ENCODE measurements around the gene KDM1B. TPM values are rescaled to one million over a fixed set of nuclear protein-coding genes. Genes with fewer than 3 reads are reported as not detected.
A peak's percentile ranks its signal among the peaks of the same experiment; 100 is the strongest.

KDM1B gene
- total RNA-seq, 3 donors from 2014 or later: 11.0 to 14.3 (median 12.5) TPM

DNA sequence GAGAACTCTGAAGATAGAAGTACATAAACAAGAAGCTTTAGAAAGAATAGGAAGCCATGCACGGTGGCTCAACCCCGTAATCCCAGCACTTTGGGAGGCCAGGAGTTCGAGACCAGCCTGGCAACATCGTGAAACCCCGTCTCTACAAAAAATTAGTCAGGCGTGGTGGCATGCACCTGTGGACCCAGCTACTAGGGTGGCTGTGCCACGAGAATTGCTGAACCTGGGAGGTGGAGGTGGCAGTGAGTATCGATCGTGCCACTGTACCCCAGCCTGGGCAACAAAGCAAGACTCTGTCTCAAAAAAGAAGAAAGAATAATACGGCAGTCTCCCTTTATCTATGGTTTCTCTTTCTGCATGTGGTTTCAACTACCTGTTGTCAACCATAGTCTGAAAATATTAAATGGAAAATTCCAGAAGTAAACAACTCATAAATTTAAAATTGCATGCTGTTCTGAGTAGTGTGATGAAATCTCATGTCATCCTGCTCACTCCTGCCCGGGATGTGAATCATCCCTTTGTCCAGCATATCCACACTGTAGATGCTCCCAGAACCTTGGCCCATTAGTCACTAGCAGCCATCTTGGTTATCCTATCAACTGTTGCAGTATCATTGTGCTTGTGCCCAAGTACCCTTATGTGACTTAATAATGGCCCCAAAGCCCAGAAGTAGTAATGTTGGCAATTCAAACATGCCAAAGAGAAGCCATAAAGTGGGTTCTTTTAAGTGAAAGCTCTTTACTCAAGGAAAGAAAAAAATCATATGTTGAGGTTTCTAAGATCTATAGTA, 87.0 kb downstream of the KDM1B start:
- H3K4me1 Mint-ChIP-seq (ENCODE audit: low read depth): peaks cover 45% of the 10 kb centered on the region
- no peak overlapping the region for H3K4me3 Mint-ChIP-seq
- DNase-seq (no peak), ATAC-seq (no peak)
- H3K36me3 Mint-ChIP-seq (ENCODE audit: insufficient read depth): peaks cover 49% of the 10 kb centered on the region
- H3K27me3 Mint-ChIP-seq (ENCODE audit: low read depth): no peaks in the 10 kb centered on the region
- peaks cover 7% of the 10 kb centered on the region for H3K9me3 Mint-ChIP-seq

DNA sequence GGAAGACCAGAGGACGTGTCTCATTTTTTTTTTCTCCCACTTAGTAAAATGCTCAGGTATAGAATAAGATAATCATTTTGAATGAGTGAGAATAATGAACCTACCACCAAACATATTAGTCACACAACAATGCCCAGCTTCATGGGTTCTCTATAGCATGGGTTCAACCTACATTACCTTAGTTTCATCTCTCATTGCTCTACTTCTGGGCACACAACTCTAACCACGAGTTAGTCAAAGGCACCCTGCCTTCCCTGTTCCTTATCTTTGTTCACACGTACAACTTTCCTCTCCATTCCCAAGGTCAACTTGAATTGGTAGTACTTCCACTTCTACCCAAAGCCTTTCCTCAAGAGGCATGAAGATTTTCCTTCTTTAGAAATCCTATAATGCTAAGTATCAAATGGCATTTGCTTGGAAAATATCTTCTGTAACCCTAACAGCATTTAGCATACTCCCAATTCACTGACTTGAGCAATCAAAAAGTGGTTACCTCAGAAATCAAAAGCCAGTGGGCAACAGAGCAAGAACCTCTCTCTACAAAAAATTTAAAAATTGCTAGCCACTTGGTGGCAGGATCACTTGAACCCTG, 88.2 kb downstream of the KDM1B start:
- DNase-seq: no peak
- Mint-ChIP-seq H3K36me3 (ENCODE audit: insufficient read depth) (peaks cover 48% of the 10 kb centered on the region), H3K27me3 (ENCODE audit: low read depth) (no peaks in the 10 kb centered on the region), H3K4me1 (ENCODE audit: low read depth) (peaks cover 46% of the 10 kb centered on the region), H3K4me3 (no peak overlapping the region), H3K9me3 (peaks cover 7% of the 10 kb centered on the region)
- no peak for ATAC-seq

DNA sequence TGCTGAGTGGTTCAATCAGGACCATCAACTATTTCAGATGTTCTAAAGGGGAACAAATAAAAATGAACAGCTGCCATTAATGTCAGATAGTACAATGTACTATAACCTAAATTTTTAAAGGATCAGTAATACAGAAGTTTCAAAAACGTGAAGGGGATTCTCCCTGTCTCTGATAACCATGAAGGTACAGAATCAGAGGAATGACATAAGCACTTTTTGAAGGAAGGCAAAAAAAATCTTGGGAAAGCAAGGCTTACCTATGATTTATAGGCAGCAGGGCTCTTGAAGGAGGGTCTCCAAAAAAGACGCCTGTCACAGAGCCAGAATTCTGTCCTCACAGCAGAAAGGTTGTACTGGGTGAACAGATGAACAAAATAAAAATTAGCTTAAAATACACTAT, 89.0 kb downstream of the KDM1B start:
- H3K4me3 Mint-ChIP-seq: no peak overlapping the region
- H3K4me1 Mint-ChIP-seq (ENCODE audit: low read depth): peaks cover 48% of the 10 kb centered on the region
- peaks cover 7% of the 10 kb centered on the region for H3K9me3 Mint-ChIP-seq
- H3K36me3 Mint-ChIP-seq (ENCODE audit: insufficient read depth): peaks cover 56% of the 10 kb centered on the region
- ATAC-seq (no peak), DNase-seq (no peak)
- H3K27me3 Mint-ChIP-seq (ENCODE audit: low read depth): no peaks in the 10 kb centered on the region

DNA sequence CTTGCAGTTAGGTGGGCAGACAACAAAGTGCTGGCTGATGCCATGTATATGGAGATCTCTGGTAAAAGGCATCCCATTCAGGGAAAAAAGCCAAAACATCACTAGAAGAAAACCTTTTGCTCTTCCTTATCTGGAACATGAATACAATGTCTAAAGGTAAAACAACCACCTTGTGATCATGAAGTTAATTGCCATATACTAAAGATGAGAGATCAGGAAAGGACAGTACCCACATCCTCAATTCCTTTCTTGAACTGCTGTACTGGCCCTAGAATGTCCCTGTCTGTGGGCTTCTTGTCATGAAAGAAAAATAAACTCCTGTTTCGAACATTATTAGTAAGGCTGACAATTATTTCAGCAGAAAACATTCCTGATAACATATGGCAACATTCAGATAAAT, 89.9 kb downstream of the KDM1B start:
- DNase-seq: no peak
- no peak for ATAC-seq
- H3K36me3 Mint-ChIP-seq (ENCODE audit: insufficient read depth): peaks cover 60% of the 10 kb centered on the region
- no peak overlapping the region for H3K4me3 Mint-ChIP-seq
- peaks cover 50% of the 10 kb centered on the region for H3K4me1 Mint-ChIP-seq (ENCODE audit: low read depth)
- H3K9me3 Mint-ChIP-seq: peaks cover 7% of the 10 kb centered on the region
- H3K27me3 Mint-ChIP-seq (ENCODE audit: low read depth): no peaks in the 10 kb centered on the region

DNA sequence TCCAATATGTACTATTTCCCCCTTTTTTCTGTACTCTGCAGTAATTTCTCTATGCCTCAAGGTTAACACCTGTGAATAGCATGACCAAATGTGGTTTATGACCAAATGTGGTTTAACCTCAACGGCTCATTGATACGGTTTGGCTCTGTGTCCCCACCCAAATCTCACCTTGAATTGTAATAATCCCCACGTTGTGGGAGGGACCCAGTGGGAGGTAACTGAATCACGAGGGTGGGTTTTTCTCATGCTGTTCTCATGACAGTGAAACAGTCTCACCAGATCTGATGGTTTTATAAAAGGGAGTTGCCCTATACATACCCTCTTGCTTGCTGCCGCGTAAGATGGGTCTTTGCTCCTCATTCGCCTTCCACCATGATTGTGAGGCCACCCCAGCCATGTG, 90.4 kb downstream of the KDM1B start:
- Mint-ChIP-seq H3K36me3 (ENCODE audit: insufficient read depth) (peaks cover 60% of the 10 kb centered on the region), H3K9me3 (peaks cover 7% of the 10 kb centered on the region), H3K27me3 (ENCODE audit: low read depth) (no peaks in the 10 kb centered on the region), H3K4me3 (no peak overlapping the region), H3K4me1 (ENCODE audit: low read depth) (peaks cover 50% of the 10 kb centered on the region)
- DNase-seq: no peak
- peak; percentile 78 to 85 for ATAC-seq

DNA sequence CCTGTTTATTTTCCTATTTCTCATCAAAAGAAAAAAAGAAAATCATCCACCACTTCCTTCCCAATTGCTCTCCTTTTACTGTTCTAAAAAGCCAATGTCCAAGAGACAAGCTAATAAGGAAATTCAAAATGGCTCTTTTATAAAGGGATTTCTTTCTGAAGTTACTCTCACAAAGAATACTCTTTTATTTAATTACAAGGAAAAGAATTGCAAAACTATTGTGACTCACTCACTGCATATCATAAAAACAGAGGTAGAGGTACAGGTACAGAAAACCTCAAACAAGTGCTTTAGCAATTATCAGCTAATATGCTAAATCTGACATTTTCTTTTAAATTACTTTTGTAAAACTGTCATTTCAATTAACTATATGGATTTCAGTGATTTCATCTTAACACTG, 91.0 kb downstream of the KDM1B start:
- H3K36me3 Mint-ChIP-seq (ENCODE audit: insufficient read depth): peaks cover 60% of the 10 kb centered on the region
- H3K4me3 Mint-ChIP-seq: no peak overlapping the region
- H3K4me1 Mint-ChIP-seq (ENCODE audit: low read depth): peaks cover 46% of the 10 kb centered on the region
- H3K27me3 Mint-ChIP-seq (ENCODE audit: low read depth): no peaks in the 10 kb centered on the region
- ATAC-seq (no peak), DNase-seq (no peak)
- peaks cover 7% of the 10 kb centered on the region for H3K9me3 Mint-ChIP-seq

DNA sequence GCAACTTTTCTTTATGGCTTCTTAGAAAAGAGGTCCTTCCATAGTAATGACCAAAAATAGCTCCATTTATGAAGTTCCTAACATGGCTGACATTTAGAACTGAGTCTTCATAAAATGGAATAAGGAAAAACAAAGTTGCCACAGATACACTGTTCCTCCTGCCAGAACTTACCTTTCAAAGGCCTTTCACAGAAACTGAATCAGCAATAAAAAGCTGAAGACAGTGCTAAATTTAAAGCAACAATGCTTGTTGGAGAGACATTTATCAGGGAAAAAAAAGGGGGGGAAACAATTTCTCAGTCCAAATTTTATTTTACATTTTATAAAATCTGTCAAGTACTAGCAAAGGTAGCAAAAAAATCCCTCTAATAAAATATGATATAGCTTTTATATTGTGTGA, 91.8 kb downstream of the KDM1B start:
- no peak for DNase-seq
- ATAC-seq: no peak
- Mint-ChIP-seq H3K36me3 (ENCODE audit: insufficient read depth) (peaks cover 64% of the 10 kb centered on the region), H3K4me3 (no peak overlapping the region), H3K27me3 (ENCODE audit: low read depth) (no peaks in the 10 kb centered on the region), H3K9me3 (peaks cover 7% of the 10 kb centered on the region), H3K4me1 (ENCODE audit: low read depth) (peaks cover 38% of the 10 kb centered on the region)

DNA sequence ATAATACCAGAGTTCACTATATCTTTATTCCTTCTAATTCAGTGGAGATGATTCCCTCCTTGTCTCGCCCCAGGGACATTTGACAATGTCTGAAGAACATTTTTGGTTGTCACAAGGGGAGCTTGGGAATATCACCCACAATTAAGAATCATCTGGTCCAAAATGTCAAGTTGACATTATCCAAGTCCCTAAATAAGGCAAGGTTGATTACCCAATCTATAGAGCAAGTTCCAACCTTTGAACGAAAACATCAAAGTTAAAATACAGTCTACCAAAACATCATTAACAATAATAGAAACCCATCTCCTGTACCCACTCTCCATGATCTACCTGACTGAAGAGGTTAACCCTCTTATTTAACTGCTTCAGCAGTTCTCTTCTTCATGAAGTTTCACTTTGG, 93.5 kb downstream of the KDM1B start:
- no peak overlapping the region for H3K4me3 Mint-ChIP-seq
- DNase-seq: no peak
- no peak for ATAC-seq
- peaks cover 58% of the 10 kb centered on the region for H3K36me3 Mint-ChIP-seq (ENCODE audit: insufficient read depth)
- peaks cover 23% of the 10 kb centered on the region for H3K4me1 Mint-ChIP-seq (ENCODE audit: low read depth)
- peaks cover 7% of the 10 kb centered on the region for H3K9me3 Mint-ChIP-seq
- no peaks in the 10 kb centered on the region for H3K27me3 Mint-ChIP-seq (ENCODE audit: low read depth)

DNA sequence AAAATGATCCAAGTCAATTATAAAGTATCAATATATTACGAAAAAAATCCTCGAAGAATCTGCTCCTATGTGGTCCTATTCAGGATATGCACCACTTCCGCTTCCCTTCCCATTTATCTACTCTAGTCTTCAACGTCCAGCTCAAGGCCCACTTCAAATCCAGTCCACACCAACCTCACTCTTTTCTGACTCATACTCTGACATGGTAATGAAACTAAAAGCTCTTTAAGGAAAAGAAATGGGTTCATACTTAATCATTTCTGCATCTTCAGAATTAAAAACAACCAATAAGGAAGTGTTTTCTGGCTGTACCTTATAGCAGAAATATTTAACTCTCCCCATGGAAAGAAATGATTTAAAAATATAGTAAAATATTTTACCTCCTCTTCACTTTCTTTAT, 94.0 kb downstream of the KDM1B start:
- peaks cover 7% of the 10 kb centered on the region for H3K9me3 Mint-ChIP-seq
- DNase-seq (no peak), ATAC-seq (no peak)
- peaks cover 52% of the 10 kb centered on the region for H3K36me3 Mint-ChIP-seq (ENCODE audit: insufficient read depth)
- no peaks in the 10 kb centered on the region for H3K27me3 Mint-ChIP-seq (ENCODE audit: low read depth)
- H3K4me1 Mint-ChIP-seq (ENCODE audit: low read depth): peaks cover 22% of the 10 kb centered on the region
- H3K4me3 Mint-ChIP-seq: no peak overlapping the region

DNA sequence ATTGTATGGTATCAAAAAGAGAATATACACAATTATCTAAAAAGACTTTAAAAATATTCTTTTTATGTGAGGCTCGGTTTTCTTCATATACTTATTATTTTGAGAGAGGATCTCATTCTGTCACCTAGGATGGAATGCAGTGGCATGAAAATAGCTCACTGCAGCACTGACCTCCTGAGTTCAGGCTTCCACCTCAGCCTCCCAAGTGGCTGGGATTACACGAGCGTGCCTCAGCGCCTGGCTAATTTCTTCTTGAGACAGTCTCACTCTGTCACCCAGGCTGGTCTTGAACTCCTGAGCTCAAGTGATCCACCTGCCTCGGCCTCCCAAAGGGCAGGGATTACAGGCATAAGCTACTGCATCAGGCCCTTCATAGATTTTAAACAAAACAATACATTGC, 98.4 kb downstream of the KDM1B start:
- Mint-ChIP-seq H3K4me3 (no peak overlapping the region), H3K9me3 (no peaks in the 10 kb centered on the region), H3K27me3 (ENCODE audit: low read depth) (no peaks in the 10 kb centered on the region), H3K36me3 (ENCODE audit: insufficient read depth) (peaks cover 46% of the 10 kb centered on the region), H3K4me1 (ENCODE audit: low read depth) (peaks cover 5% of the 10 kb centered on the region)
- ATAC-seq: no peak
- DNase-seq: no peak

DNA sequence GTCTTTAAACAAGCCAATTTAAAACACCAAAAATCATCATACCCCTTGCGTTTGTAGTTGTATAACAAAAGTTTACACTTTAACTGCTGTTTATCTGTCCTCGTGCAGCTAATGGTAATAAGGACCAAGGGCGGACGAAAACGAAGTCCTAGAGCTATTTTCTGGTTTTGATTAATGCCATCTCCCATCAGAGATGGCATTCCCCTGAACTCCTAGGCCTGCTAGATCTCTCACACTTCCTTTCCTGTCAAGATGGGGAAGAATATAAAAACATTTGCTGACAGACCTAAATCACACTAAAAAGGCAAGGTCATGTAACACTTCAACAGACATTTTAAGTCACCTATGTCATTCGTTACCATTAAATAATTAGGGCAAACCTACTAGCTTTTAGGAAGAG, 99.6 kb downstream of the KDM1B start:
- Mint-ChIP-seq H3K9me3 (no peaks in the 10 kb centered on the region), H3K4me3 (no peak overlapping the region), H3K4me1 (ENCODE audit: low read depth) (peaks cover 12% of the 10 kb centered on the region), H3K36me3 (ENCODE audit: insufficient read depth) (peaks cover 40% of the 10 kb centered on the region), H3K27me3 (ENCODE audit: low read depth) (no peaks in the 10 kb centered on the region)
- no peak for ATAC-seq
- no peak for DNase-seq

DNA sequence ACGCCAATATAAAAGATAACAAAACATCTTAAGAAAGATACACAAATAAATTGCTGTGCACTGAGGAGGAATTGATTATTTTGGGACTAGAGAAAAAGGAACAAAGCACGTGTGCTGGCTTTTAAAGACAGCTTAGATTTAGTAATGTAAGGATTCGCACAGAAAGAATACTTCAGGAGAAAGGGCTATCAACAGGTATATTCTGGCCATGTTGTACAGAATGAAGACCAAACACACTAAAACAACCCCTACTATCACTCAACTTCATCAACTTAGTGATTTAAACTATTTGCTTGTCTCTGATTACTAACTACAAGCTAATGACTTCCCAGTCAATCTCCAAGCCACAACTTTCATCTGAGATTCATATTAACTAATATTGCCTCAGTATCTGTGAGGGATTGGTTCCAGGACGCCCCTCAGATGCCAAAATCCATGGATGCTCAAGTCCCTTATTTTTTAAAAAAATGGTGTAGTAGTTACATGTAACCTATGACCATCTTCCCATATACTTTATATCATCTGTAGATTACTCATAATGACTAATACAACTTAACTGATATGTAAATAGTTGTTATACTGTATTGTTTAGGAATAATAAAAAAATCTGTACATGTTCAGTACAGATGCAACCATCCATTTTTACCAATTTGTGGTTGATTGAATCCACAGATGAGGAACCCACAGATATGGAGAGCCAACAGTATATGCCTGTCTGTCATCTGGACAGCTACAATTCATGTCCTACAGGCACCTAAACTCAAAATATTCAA, 104.6 kb downstream of the KDM1B start:
- DNase-seq (no peak), ATAC-seq (no peak)
- Mint-ChIP-seq H3K4me3 (peak overlapping the region; percentile 28), H3K27me3 (ENCODE audit: low read depth) (no peaks in the 10 kb centered on the region), H3K9me3 (no peaks in the 10 kb centered on the region), H3K4me1 (ENCODE audit: low read depth) (peaks cover 52% of the 10 kb centered on the region), H3K36me3 (ENCODE audit: insufficient read depth) (peaks cover 44% of the 10 kb centered on the region)

DNA sequence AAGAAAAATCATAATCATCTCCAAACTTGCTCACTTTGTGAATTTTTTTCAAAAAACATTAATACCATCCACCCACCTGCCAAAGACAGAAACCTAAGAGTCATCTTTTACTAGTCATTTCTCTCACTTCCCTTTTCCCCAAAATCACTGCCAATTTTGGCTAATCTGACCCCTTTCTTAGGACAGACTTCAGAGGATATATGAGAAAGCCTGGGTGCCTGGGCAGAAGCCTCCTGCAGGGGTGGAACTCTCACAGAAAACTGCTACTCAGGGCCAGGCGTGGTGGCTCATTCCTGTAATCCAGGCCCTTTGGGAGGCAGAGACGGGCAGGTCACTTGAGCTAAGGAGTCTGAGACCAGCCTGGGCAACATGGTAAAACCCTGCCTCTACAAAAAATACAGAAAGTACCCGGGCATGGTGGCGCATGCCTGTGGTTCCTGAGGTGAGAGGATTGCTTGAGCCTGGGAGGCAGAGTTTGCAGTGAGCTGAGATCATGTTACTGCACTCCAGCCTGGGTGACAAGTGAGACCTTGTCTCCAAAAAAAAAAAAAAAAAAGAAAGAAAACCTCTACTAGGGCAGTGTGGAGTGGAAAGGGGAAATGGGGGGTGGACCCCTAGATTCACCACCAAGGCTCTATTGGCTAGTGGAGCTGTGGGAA, 105.4 kb downstream of the KDM1B start:
- peak overlapping the region; percentile 28 for H3K4me3 Mint-ChIP-seq
- H3K36me3 Mint-ChIP-seq (ENCODE audit: insufficient read depth): peaks cover 36% of the 10 kb centered on the region
- DNase-seq (no peak), ATAC-seq (peak in 1 of 2 donors; percentile 3)
- H3K27me3 Mint-ChIP-seq (ENCODE audit: low read depth): no peaks in the 10 kb centered on the region
- no peaks in the 10 kb centered on the region for H3K9me3 Mint-ChIP-seq
- H3K4me1 Mint-ChIP-seq (ENCODE audit: low read depth): peaks cover 59% of the 10 kb centered on the region

DNA sequence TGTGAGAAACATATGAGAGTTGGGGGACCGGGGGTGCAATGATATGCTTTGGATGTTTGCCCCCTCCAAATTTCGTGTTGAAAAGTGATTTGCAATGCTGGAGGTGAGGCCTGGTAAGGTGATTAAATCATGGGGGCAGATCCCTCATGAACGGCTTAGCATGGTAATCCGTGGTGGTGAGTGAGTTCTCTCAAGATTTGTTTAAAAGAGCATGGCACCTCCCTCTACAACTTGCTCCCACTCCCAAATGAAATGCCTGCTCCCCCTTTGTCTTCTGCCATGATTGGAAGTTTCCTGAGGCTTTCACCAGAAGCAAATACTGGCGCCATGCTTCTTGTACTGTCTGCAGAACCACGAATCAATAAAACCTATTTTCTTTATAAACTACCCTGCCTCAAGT, 106.7 kb downstream of the KDM1B start:
- ATAC-seq (no peak), DNase-seq (no peak)
- Mint-ChIP-seq H3K36me3 (ENCODE audit: insufficient read depth) (peaks cover 31% of the 10 kb centered on the region), H3K27me3 (ENCODE audit: low read depth) (no peaks in the 10 kb centered on the region), H3K4me1 (ENCODE audit: low read depth) (peaks cover 61% of the 10 kb centered on the region), H3K9me3 (no peaks in the 10 kb centered on the region), H3K4me3 (peak overlapping the region; percentile 98)
